ENCODE data around the gene CDH4. TPM values are rescaled to one million over a fixed set of nuclear protein-coding genes. Genes with fewer than 3 reads are reported as not detected.

The CDH4 gene
- total and polyA plus RNA-seq, 10 donors: 0.30 to 20.1 (median 7.7) TPM

DNA sequence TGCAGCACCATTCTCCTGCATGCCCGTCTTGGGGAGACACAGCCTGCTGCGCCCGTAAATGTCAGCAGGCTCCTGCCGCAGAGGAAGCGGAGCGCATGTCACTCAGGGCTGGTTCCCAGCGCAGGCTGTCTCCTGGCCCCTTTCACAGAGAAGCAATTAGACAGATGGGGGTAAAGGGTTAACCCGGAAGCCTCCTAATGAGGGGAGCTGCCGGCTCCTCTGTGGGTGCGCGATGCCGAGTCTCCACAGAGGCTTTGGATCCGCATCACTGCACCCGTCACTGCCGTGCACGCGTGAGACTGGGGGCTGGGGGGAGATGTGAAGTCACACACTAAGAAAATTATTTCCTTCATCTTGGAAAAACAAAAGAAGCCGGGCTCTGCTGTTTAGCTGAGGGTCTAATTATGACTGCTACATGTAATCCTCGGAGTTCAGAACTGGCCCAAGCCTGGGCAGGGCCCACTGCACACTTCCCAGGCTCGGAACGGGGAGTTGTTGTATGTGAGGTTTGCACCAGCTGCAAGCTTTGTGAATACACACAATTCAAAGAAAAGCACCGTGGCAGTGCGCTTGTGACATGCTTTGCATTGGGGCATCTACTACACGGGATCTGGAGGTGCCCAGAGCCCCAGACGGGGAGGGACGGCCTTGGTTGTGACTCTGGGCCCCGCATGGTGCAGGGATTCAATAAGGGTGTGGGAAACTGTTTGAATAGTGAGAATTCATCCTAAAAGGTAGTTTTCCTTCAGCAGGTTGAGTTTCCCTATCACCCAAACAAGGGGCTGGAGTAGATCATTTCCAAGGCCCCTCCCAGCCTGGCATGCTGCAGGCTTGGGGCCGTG lies 482.1 kb downstream of the CDH4 start:
- TF ChIP-seq, protein P1, sequence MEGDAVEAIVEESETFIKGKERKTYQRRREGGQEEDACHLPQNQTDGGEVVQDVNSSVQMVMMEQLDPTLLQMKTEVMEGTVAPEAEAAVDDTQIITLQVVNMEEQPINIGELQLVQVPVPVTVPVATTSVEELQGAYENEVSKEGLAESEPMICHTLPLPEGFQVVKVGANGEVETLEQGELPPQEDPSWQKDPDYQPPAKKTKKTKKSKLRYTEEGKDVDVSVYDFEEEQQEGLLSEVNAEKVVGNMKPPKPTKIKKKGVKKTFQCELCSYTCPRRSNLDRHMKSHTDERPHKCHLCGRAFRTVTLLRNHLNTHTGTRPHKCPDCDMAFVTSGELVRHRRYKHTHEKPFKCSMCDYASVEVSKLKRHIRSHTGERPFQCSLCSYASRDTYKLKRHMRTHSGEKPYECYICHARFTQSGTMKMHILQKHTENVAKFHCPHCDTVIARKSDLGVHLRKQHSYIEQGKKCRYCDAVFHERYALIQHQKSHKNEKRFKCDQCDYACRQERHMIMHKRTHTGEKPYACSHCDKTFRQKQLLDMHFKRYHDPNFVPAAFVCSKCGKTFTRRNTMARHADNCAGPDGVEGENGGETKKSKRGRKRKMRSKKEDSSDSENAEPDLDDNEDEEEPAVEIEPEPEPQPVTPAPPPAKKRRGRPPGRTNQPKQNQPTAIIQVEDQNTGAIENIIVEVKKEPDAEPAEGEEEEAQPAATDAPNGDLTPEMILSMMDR (IDR thresholded peaks at IDR 0.05 in 8 of 11, conservative IDR thresholded peaks at IDR 0.05 in 3 of 11): no peak
- no peak for TF ChIP-seq POLR2AphosphoS5 (IDR thresholded peaks at IDR 0.05)
- no peak for TF ChIP-seq POLR2A (IDR thresholded peaks at IDR 0.05)
- Histone ChIP-seq H3K4me3 (no peak overlapping the region), H3K27ac (no peak overlapping the region), H3K9me3 (no peaks in the 10 kb centered on the region), H3K27me3 (replicated peaks in 1 of 7) (peaks cover 0 to 38% (median 0%) of the 10 kb centered on the region in 7 donors), H3K4me1 (no peaks in the 10 kb centered on the region), H3K36me3 (no peaks in the 10 kb centered on the region)
- DNase-seq: peak; percentile 54
- intact Hi-C loops (cut with DNase I; ENCODE audit: low total_unique reads): no loop called here
- WGBS, 5 donors: 70 to 73% (median 71%) methylated on average over 27 to 28 of the region's 28 CpGs

DNA sequence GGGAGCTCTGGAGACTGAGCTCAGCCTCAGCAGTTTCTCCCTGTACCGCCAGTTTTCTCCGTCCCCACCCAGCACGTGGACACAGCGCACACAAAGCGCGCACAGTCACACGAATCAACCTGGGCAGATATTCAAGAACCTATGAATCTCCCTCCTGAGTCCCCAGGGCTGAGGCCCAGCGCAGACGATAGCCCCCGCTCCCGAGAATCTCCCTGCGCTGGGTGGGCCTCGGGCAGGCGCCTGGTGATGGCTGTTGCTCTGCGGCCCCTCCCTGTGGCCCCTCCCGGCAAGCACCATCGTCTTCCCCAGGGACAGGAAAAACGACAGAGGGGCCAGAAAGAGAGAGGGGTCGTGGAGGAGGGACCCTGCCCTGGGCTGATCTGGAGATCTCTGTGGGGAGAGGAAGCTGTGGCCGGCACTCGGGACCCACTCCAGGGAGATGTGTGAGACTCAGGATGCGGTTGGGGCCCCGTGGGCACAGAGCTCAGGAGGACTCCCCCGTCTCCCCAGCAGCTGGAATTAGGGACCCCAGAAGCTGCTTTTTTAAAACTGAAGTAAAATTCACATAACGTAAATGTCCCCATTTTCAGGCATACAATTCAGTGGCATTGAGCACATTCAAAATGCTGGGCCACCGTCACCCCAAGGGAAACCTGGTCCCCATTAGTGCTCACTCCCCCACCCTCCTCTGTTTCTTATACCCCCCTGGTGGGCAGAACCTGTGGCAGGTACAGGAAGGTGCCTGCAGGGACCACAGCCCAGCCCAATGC lies 482.9 kb downstream of the CDH4 start:
- H3K27ac ChIP-seq: no peak overlapping the region
- H3K9me3 ChIP-seq: no peaks in the 10 kb centered on the region
- 52 to 63% (median 62%) methylated on average over 26 of the region's 26 CpGs for WGBS, 5 donors
- H3K27me3 ChIP-seq (replicated peaks in 1 of 7): peaks cover 0 to 38% (median 0%) of the 10 kb centered on the region in 7 donors
- no peaks in the 10 kb centered on the region for H3K4me1 ChIP-seq
- intact Hi-C loops (cut with DNase I; ENCODE audit: low total_unique reads): no loop called here
- H3K4me3 ChIP-seq: no peak overlapping the region
- H3K36me3 ChIP-seq: no peaks in the 10 kb centered on the region
- TF ChIP-seq POLR2A (IDR thresholded peaks at IDR 0.05) (no peak), POLR2AphosphoS5 (IDR thresholded peaks at IDR 0.05) (no peak)
- TF ChIP-seq, protein P1 (IDR thresholded peaks at IDR 0.05 in 8 of 11, conservative IDR thresholded peaks at IDR 0.05 in 3 of 11): no peak
- DNase-seq: peak; percentile 64

GRCh38 chr20:61735503-61735785 lies 483.4 kb downstream of the CDH4 start:
- WGBS, 5 donors: 67 to 80% (median 73%) methylated on average over 11 of the region's 11 CpGs
- Histone ChIP-seq H3K4me3 (no peak overlapping the region), H3K27ac (no peak overlapping the region), H3K27me3 (replicated peaks in 1 of 7) (peaks cover 0 to 38% (median 0%) of the 10 kb centered on the region in 7 donors), H3K4me1 (no peaks in the 10 kb centered on the region), H3K9me3 (no peaks in the 10 kb centered on the region), H3K36me3 (no peaks in the 10 kb centered on the region)
- TF ChIP-seq, protein P1 (IDR thresholded peaks at IDR 0.05 in 8 of 11, conservative IDR thresholded peaks at IDR 0.05 in 3 of 11): no peak
- TF ChIP-seq POLR2A (IDR thresholded peaks at IDR 0.05): no peak
- intact Hi-C loops (cut with DNase I; ENCODE audit: low total_unique reads): no loop called here
- no peak for DNase-seq

- peak; percentile 24 for DNase-seq
- intact Hi-C loops (cut with DNase I; ENCODE audit: low total_unique reads): no loop called here
- TF ChIP-seq POLR2A (IDR thresholded peaks at IDR 0.05): no peak
- TF ChIP-seq, protein P1 (IDR thresholded peaks at IDR 0.05 in 8 of 11, conservative IDR thresholded peaks at IDR 0.05 in 3 of 11): no peak
- no peak for TF ChIP-seq POLR2AphosphoS5 (IDR thresholded peaks at IDR 0.05)
- 69 to 80% (median 72%) methylated on average over 10 of the region's 10 CpGs for WGBS, 5 donors
- H3K4me3 ChIP-seq: no peak overlapping the region
- no peaks in the 10 kb centered on the region for H3K4me1 ChIP-seq
- no peaks in the 10 kb centered on the region for H3K36me3 ChIP-seq
- H3K27me3 ChIP-seq (replicated peaks in 1 of 7): peaks cover 0 to 38% (median 0%) of the 10 kb centered on the region in 7 donors
- H3K9me3 ChIP-seq: no peaks in the 10 kb centered on the region
- H3K27ac ChIP-seq: no peak overlapping the region
Measured at GRCh38 chr20:61736001-61736635, 484.1 kb downstream of the CDH4 start.
